Activated T-helper 1 cell treated with anti-CD3 and anti-CD28 coated beads, Interleukin-2, amount 50 U/mL, for 16 hours (primary cell): ENCODE measurements around the gene PCLO.
"Not testable (repeated sequence)": the region's sequence is repeated elsewhere in the genome, so short reads cannot be mapped to it uniquely, and the experiment has no call there.

Source experiments
- DNase-seq, 2 donors: peaks; one replicate each; pipeline ENCODE4 v3.0.0-alpha.2; 2020; ENCODE audit warnings: low read depth in 1 of 2, low spot score in 1 of 2

PCLO gene

DNA sequence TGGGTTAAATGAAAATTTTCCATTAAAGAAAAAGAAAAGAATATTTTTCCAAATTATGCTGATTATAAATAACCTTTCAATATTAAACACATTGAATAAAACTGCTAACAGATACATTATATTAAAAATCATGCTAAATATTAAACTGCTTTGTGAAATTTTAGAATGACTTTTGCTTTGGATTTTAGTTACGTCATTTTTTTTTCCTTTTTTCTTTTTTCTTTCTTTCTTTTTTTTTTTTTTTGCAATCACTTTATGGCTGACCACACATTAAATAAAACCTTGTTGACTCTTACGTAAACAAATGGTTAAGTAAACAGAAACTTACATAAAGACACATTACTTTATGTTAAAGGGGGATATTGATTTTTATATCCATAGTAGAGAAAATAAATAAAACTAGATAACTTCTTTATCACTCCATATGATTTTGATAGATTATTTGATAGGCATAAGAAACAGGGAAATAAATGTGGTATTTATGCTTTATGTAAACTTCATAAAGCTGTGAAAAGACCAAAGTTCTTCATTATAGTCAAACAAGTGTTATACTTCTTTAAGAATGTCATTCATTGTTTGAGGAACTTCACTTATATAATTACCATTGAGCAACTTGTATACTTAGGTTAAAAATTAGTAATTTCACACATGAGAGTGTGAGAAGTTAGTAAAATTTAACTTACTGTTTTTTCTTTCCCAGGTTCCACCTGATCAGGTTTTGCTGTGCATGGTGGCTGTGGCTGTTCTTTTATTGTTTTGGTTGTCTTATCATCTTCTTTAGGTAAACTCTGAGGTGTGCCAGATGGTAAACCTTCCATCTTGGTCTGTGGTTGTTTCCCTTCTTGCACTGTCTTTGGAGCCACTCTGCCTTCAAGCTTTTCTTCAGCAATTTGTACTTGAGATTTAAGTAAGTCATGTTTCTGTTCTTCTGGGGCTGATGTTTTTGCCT is 197.3 kb downstream of the PCLO start:
- DNase-seq: no peak

DNA sequence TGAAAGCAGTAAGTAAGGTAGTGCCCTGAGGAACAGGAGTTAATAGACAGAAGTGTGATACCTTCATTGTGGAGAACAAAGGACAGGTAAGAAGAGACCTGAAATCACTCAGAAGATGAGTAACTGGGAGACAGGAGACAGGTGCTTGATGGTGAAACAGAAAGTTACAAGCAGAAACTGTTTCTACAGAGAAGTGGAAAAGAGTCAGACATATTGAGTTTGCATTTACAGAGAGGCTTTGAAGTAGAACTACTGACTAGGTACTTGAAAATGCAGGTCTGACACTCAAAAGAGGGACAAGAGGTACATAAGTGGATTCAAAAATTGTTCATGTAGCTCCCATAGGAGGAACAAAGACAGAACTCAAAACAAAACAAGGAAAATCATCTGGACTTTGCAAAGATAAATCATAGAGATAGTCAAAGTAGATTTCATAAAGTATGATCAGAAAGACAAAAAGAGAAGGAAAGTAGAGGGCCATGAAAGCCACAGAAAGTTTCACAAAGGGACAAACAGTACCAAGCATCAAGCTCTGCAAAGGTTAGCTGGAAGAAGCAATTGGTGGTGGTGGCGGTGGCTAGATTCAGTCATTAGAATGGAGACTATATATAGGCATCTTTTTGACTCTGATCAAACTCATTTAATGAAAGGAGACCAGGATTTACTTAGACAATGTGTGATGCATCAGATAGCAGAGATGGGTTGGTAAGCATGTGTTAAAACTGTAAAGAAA is 198.4 kb downstream of the PCLO start:
- DNase-seq: no peak

DNA sequence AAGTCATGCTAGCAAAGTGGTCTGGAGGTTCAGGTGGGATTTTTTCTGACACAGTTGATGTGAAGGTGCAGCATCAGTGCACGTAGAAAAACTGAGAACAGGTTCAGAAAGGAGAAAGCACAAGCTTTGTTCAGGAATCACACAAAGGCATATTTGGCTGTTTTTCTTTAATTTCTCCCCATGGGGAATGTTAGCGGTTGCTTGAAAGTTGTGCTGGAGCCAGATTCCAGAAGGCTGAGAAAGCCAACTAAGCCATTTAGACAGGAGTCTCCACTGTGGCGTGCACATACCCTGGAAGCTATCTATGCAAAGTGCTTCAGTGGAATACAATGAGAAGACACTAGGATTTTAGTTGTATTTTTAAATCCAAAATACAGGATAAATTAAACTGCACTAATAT is 201.4 kb downstream of the PCLO start:
- DNase-seq: no peak

DNA sequence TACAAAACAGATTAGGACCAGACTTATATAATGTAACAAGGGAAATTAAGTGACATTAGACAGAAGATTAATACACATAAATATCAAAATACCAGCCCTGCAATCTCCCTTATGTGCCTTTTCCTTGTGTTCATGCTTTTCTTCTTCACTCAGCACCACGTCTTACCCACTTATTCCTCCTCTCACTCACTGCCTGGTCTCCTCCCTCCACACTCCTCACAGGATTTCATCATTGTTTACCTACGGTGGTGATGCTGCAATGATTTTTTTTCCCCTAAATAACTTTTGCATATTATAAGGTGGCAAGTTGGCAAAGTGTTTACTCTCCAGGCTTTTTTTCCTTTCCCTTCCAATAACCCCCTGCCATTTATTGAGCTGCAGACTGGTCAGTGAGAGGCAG is 203.2 kb downstream of the PCLO start:
- no peak for DNase-seq

DNA sequence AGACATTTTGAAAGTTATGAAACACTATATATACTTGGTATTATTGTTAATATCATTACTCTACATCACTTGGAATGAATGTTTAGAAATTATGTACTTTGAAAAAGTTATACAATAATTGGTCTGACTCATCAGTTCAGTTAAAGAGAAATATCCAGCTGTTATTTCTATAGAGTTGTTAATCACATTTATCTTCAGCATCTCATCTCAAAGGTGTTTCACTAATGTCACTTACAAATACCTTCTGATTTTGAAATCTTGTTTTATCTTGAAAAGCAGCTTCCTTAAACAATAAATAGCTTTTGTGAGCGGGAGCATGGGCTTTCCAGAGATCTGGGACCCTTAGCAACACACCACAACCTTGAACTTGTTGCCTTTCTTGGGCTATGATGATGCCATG is 205.2 kb downstream of the PCLO start:
- no peak for DNase-seq

DNA sequence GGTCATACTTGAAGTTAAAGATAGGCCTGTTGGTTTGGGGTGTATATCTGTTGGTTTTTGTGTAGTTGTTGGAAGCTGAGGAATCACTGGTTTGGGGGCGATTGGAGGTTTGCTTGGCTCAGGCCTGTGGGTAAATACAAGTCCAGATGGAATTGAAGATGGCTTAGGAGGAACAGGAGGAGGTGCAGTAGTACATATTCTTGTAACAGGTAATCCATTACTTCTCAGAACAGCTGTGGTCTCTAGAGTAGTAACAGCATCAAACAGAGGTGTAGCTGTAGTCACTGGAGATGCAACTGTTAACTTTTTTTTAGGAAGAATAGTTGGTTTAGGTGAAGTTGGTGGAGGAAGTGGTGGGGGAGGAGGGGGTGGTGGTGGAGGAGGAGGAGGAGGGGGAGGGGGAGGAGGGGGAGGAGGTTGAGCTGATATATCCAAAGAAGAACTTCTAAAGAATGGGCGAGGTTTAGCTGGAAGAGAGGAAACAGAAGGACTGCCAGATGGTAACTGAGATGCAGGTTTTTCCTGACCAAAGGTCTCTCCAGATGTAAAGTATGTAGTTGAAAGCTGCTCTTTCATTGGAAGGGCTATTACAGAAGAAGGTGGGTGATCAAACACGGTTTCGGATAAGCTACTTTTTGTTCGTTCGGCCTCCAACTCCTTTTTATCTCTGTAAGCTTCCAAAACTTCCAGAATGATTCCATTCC is 209.2 kb downstream of the PCLO start:
- no peak for DNase-seq

DNA sequence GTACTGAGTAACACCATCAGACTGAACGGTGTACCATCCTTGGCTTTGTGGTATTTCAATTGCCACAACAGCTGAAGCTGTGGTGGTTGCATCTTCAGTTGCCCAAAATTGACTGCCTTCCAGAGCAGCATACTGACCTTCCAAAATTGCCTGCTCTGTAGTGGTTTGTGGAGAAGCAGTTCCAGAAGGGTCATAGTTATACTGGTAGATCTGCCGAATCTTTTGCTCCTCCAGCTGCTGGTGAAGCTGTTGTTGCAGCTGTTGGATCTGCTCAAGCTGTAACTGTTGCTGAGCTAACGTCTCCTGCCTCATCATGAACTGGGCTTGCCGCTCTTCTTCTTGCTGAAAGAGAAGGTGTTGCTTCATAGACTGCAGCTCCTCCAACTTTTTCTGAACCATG is 212.2 kb downstream of the PCLO start:
- no peak for DNase-seq

DNA sequence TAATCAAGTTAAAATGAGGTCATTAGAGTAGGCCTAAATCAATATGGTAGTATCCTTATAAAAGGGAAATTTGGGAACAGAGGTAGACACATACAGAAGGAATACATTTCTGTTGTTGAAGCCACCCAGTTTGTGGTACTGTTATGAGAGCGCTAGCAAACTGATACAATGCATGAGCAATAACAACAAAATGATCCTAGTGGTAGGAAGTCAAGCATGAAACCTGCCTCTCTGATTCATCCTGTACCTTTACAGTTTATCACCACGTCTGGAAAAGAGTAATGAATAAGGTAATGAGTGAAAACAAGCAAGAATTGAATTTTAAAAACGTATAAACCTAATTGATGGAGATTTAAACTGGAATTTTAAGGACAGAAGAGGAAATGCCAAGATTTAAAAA is 217.2 kb downstream of the PCLO start:
- DNase-seq: no peak

DNA sequence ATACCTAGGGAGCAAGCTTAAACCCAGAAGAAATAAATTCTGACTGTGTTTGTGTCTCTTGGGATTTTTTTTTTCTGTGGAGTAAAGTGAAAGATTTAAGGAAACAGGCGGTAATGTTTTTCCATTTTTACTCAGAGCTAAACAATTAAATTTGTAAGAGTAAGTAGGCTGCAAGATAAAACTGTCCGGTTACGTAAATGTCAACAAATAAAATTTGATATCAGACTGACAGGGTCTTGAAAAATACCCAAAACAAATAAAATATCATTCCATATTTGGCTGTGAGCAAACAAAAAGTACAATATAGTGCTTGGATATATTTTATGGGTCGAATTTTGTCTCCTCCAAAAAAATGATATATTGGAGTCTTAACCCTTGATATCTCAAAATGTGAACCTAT is 217.6 kb downstream of the PCLO start:
- no peak for DNase-seq

DNA sequence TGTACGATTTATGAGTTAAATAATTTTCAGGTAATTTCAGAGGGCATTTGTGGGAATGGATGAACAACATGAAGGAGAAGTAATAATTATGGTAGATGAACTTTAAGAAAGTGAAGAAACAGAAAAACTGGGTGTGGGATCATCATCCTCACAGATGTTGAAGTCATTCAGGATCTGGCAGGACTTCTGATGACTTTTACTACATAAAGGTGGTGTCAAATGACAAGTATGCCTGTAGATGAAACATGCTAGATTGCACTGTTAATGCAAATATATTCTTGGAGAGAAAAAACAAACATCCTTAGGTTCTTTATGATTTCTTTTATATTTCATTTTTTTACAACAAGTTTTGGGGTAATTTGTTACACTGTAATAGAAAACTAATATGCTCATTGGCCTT is 230.2 kb downstream of the PCLO start:
- no peak for DNase-seq

DNA sequence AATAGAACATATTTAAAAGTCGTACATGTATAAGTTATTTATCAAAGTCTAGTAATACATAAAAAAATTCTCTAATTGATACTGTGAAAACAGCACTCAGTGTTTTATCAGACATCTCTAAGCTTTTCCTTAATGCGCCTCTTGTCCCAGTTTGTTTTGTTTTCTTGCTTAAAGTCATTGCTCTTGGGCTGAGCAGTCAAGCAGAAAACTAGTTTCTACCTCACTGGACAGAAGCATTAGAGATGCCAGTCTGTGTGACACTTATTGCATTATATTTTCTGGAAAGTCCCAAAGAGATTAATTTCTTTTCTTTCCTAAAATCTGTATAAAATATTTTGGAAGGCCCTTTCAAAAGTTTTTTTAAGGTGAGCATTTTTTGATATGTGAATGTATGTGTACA is 236.2 kb downstream of the PCLO start:
- no peak for DNase-seq

DNA sequence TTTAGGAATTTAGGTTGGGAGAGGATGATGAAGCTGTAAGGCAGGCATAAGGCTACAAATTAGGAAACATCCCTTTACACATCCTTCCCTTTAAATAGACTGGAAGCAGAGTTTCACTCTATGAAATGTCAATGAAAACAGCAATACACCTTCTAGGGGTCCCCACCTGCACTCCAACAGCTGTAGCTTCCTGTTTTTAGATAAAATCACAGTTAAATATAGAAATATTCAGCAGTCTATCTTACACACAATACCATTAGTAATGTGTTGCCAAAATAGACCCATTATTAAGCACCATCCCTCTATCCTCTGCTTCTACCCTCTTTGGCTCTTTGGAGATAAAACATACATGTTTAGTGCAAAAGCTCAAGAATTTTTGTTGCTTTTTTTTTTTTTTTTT is 237.4 kb downstream of the PCLO start:
- no peak for DNase-seq

DNA sequence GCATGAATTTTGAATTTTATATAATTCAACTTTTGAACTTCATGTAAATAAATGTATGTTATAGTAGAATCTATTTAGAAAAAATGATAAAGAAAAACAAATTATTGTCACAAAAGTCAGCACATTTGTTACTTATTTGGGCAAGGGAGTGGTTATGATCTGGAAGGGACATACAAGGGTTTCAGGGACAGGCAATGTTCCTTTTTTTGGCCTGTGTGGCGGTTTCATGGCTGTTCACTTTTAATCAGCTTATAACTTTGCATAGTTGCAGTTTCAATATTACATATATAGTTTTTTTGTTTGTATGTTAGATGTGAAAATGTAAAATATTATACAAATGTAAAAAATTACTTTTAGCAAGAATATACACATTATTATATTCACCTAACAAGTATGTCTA is 256.2 kb downstream of the PCLO start:
- no peak for DNase-seq

DNA sequence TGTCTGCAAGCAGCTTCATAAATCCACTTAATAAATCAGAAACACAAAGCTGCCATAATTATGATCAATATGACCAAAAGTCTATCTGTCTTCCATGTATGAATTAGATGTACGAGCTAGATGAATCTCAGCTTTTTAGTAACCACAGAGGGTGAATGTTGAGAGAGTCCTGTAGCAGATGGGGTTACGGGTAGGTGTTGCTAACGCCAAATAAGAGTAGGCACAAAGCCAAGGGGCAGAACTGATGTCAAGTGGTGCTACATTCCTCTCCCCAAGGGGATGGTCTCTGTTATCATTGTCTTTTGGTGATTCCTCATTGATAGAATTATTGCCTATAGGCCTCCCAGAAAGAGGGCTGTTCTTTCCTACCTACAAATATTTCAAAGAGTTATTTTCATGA is 257.8 kb downstream of the PCLO start:
- no peak for DNase-seq

DNA sequence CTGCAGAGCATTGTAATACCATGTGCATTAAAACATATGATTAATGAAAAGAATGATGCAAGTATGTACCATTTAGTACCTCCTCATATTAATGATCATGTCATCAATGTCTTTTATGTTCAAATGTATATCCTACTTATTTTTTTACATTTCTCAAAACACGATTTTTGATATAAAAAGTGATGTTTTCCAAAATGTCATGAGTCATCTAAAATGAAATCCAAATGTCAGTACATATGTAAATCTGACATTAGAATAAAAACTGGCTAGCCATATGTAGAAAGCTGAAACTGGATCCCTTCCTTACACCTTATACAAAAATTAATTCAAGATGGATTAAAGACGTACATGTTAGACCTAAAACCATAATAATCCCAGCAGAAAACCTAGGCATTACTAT is 261.6 kb downstream of the PCLO start:
- DNase-seq: not testable (repeated sequence)

DNA sequence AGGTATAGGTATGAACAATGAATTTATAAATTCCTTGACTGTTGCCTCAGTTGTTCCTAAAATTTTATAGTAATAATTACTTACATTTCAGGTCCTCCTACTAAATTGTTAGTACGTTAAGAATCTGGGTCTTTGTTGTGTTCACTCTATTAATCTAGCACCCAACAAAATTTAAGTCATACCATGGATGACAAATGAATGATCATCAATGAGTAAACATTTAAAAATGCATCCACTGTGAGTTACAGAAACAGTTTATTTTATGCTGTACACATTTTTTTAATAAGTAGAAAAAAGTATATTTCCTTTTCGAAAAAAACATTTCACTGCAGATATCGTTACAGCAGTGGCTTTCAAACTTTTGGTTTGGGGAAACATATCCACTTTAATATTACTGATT is 265.2 kb downstream of the PCLO start:
- no peak for DNase-seq

DNA sequence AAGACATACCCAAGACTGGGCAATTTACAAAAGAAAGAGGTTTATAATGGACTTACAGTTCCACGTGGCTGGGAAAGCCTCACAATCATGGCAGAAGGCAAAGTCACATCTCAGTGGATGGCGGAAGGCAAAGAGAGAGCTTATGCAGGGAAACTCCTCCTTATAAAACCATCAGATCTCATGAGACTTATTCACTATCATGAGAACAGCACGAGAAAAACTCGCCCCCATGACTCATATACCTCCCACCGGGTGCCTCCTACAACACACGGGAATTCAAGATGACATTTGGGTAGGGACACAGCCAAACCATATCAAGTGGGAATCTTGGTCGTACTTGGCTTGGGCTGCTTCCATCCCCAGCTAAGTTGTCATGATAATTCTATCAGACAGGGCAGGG is 268.3 kb downstream of the PCLO start:
- not testable (repeated sequence) for DNase-seq

DNA sequence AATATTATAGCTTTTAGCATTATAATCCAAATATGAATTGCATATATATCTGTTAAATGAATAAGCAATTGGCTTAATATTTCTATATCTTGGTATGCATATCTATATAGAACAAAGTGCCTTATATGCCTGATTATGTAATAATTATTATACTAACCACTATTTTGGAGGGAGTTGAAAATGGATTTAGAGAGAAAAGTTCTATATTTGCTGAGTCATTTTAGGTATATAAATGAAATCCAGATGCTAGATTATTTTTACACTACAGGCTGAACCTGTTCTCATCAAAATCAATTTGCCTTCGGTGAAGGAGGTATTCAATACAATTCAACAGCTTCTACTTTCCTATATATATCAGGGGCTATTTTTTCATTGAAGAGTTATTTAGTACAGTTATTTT is 276.4 kb downstream of the PCLO start:
- DNase-seq: no peak

DNA sequence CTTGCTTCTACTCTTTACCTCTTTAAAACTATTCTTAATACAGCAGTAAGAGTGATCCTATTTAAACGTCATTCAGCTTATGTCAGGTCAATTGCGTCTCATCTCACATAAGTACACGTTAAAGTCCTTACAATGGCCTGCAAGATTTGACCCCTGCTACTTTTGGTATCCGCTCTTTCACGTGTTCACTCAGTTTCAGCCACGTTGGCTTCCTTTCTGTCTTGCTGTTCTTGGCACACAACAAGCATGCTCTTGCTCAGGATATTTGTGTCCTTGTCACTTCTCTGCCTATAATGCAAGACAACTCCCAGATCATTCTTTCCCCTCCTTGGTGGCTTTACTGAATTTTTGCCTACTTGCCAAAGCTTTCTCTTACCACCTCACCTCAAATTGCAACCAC is 296.8 kb downstream of the PCLO start:
- DNase-seq: no peak

DNA sequence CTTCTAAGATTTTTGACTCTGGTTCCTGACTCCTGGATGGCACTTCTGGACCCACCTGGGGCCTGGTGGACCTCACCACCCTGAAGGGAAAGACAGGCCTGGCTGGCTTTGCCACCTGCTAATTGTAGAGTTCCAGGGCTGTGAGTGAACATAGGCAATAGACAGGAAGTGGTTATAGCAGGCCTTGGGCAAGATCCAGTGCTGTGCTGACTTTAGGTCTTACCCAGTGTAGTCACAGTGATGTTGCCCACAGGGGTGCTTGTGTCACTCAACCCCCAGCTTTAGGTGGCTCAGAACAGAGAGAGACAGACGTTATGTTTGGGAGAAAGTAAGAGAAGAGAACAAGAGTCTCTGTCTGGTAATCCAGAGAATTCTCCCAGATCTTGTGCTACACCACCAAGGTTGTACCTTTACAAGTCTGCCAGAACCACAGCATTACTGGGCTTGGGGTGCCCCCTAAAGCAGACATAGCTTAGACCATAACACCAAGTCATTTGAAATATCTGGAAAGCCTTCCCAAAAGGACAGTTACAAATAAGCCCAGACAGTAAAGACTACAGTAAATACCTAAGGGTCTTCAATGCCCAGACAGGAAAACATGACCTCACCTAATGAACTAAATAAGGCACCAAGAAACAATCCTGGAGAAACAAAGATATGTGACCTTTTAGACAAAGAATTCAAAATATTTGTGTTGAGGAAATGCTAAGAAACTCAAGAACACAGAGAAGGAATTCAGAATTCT is 303.4 kb downstream of the PCLO start:
- no peak for DNase-seq

DNA sequence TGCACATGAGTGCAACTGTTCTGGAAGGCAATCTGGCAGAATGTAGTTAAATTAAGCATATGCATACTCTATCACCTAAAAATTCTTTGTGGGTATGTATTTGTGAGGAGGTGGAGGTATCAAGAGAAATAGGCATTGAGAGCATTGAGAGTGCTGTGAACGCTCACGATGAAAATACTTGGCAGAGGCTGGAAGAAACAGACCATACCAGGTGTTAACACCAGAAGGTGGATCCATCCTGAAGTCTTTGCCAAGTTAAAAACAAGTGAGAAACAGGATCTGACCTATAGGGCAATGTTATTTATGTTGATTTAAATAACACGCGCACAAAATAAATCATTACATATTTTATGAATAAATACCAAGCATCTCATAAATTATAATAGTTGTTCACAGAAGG is 311.6 kb downstream of the PCLO start:
- no peak for DNase-seq
